Epithelial cell of alveolus of lung (primary cell): ENCODE data around the gene NEUROD2. TPM values are rescaled to one million over a fixed set of nuclear protein-coding genes. Genes with fewer than 3 reads are reported as not detected.

Source experiments
- total RNA-seq: library from RNA; depleted of rRNA; stranded (reverse); fragments of >200 nt; gene quantifications from 2 replicates; pipeline ENCODE4 v1.2.1, GENCODE V29; 2015

The NEUROD2 gene
- not detected in 2 replicates for total RNA-seq

GRCh38 chr17:39607851-39608130 lies at the start of gene NEUROD2:
TSS of gene NEUROD2 (minus strand) at chr17:39607920. CDS start at chr17:39606599, 1,321 bp downstream.

GRCh38 chr17:39636927-39637736 lies 29.4 kb upstream of the NEUROD2 start, which contains the start of gene STARD3:
TSS of gene STARD3 (plus strand) at chr17:39637144. CDS start at chr17:39653532, 16,388 bp downstream.

GRCh38 chr17:39626171-39627046 lies 18.7 kb upstream of the NEUROD2 start, which contains the start of gene PPP1R1B:
TSS of gene PPP1R1B (plus strand) at chr17:39626952. CDS start at chr17:39627393, 441 bp downstream.

Other genes starting within 250 kb of the NEUROD2 start
- 8.8 and 11.7 TPM in 2 replicates for gene FBXL20, start 206.3 kb downstream of the NEUROD2 start, total RNA-seq
- 20.8 and 23.3 TPM in 2 replicates for gene MED1, start 156.7 kb downstream of the NEUROD2 start, total RNA-seq
- 20.2 and 26.9 TPM in 2 replicates for gene CDK12, start 146.4 kb downstream of the NEUROD2 start, total RNA-seq
- 1.4 TPM in 1 of 2 replicates, not detected in the other for gene PPP1R1B, start 19.0 kb upstream of the NEUROD2 start, total RNA-seq
- gene STARD3, start 29.2 kb upstream of the NEUROD2 start, total RNA-seq: 28.4 and 60.8 TPM in 2 replicates
- under 0.01 and 0.24 TPM in 2 replicates for gene TCAP, start 57.4 kb upstream of the NEUROD2 start, total RNA-seq
- not detected in 2 replicates for gene PNMT, start 60.5 kb upstream of the NEUROD2 start, total RNA-seq
- gene PGAP3, start 80.1 kb upstream of the NEUROD2 start, total RNA-seq: 6.3 and 12.9 TPM in 2 replicates
- gene ERBB2, start 92.1 kb upstream of the NEUROD2 start, total RNA-seq: 32.6 and 53.5 TPM in 2 replicates
- gene MIEN1, start 122.6 kb upstream of the NEUROD2 start, total RNA-seq: 49.1 and 53.1 TPM in 2 replicates
- 0.08 and 0.91 TPM in 2 replicates for gene GRB7, start 130.0 kb upstream of the NEUROD2 start, total RNA-seq